Activated T-cell treated with anti-CD3 and anti-CD28 coated beads, Interleukin-2, amount 50 U/mL, for 72 hours (primary cell): ENCODE data around the gene POLR2L. TPM values are rescaled to one million over a fixed set of nuclear protein-coding genes. Genes with fewer than 3 reads are reported as not detected.
A peak's percentile ranks its signal among the peaks of the same experiment; 100 is the strongest.

Experiments used
- ATAC-seq, 2 donors: fragments of 150-1000 bp; cut with Tn5 transposase; replicated peaks in 1 of 2; 2 replicates each; pipeline ENCODE4 v1.10.0; 2021; ENCODE audit warnings: moderate library complexity in 2 of 2, mild to moderate bottlenecking in 1 of 2
- DNase-seq, 2 donors: peaks; one replicate each; pipeline ENCODE4 v3.0.0; 2021 to 2022; ENCODE audit warnings: mixed read lengths in 1 of 2
- H3K27ac Mint-ChIP-seq: one replicate; pipeline ENCODE4 v1.8.0; 2022; ENCODE audit warnings: mild to moderate bottlenecking, moderate library complexity, mixed read lengths
- H3K27me3 Mint-ChIP-seq: one replicate; pipeline ENCODE4 v1.8.0; 2022; ENCODE audit warnings: low read depth, mixed read lengths
- H3K36me3 Mint-ChIP-seq, 2 donors: one replicate each; pipeline ENCODE4 v1.8.0; 2022; ENCODE audit warnings: mixed read lengths in 2 of 2, mild to moderate bottlenecking in 1 of 2; ENCODE audit not compliant: insufficient read depth in 2 of 2
- H3K4me1 Mint-ChIP-seq: one replicate; pipeline ENCODE4 v1.8.0; 2022; ENCODE audit warnings: low read depth, mixed read lengths
- H3K4me3 Mint-ChIP-seq, 2 donors: one replicate each; pipeline ENCODE4 v1.8.0; 2022; ENCODE audit warnings: mild to moderate bottlenecking in 2 of 2, mixed read lengths in 2 of 2, moderate library complexity in 2 of 2
- H3K9me3 Mint-ChIP-seq, 2 donors: one replicate each; pipeline ENCODE4 v1.8.0; 2022; ENCODE audit warnings: mixed read lengths in 2 of 2
- total RNA-seq, 2 donors: library from RNA; stranded (reverse); gene quantifications; one replicate each; pipeline ENCODE4 v1.2.3, GENCODE V29; 2022

Gene POLR2L
- total RNA-seq, 2 donors from 2014 or later: 28.2 to 30.9 TPM

DNA sequence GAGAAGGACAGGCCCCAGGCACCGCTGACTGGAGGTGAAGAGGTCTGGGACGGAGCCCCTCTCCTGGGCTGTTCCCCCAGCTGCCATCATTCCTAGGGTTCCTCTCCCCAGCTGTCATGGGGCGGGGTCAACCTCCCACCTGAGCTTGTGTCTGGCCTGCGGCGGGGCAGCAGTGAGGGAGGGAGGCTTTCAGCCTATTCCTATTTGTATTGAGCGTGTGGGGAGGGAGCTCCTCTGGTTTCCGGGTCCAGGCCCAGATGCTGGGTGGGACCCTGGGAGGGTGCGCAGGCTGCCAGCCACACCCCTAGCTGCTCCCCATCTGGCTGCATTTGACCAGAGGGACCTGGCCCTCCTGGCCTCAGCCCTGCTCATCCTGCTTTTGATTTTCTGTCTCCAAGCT is 14.1 kb upstream of the POLR2L start:
- Mint-ChIP-seq H3K4me1 (no peaks in the 10 kb centered on the region), H3K36me3 (no peaks in the 10 kb centered on the region), H3K9me3 (no peaks in the 10 kb centered on the region), H3K27ac (no peak overlapping the region), H3K27me3 (no peaks in the 10 kb centered on the region), H3K4me3 (no peak overlapping the region)
- no peak for DNase-seq
- no peak for ATAC-seq

- Mint-ChIP-seq H3K36me3 (no peaks in the 10 kb centered on the region), H3K27ac (no peak overlapping the region), H3K4me3 (no peak overlapping the region), H3K9me3 (no peaks in the 10 kb centered on the region), H3K4me1 (no peaks in the 10 kb centered on the region), H3K27me3 (no peaks in the 10 kb centered on the region)
- DNase-seq (no peak), ATAC-seq (no peak)
Measured at GRCh38 chr11:855796-856195, 13.5 kb upstream of the POLR2L start.

DNA sequence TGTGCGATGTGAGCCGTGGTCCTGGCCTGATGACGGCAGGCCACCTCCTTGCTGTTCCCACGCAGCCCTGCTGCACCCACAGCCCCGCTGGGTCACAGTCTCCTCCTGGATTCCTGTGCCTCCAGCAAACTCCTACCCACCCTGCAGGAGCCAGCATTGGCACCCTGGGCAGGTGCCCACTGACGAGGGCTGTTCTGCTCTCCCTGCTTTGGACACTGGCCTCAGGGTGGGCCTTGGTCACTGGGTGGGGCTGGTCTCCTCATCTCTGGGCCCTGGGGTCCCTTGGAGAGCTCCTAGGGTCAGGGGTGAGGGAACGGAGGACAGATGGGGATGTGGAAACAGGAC is 13.0 kb upstream of the POLR2L start:
- no peak for ATAC-seq

GRCh38 chr11:854601-855329 is 12.4 kb upstream of the POLR2L start:
- no peaks in the 10 kb centered on the region for H3K36me3 Mint-ChIP-seq
- H3K9me3 Mint-ChIP-seq: no peaks in the 10 kb centered on the region
- no peaks in the 10 kb centered on the region for H3K27me3 Mint-ChIP-seq
- ATAC-seq (no peak), DNase-seq (no peak)
- no peak overlapping the region for H3K27ac Mint-ChIP-seq
- H3K4me1 Mint-ChIP-seq: no peaks in the 10 kb centered on the region
- H3K4me3 Mint-ChIP-seq: no peak overlapping the region

More for the DNA sequence above, 13.0 kb upstream of the POLR2L start:
- Mint-ChIP-seq H3K4me1 (no peaks in the 10 kb centered on the region), H3K4me3 (no peak overlapping the region), H3K27ac (no peak overlapping the region), H3K9me3 (no peaks in the 10 kb centered on the region), H3K27me3 (no peaks in the 10 kb centered on the region), H3K36me3 (no peaks in the 10 kb centered on the region)
- DNase-seq: no peak

GRCh38 chr11:853682-854448 is 11.5 kb upstream of the POLR2L start:
- H3K4me3 Mint-ChIP-seq: no peak overlapping the region

DNA sequence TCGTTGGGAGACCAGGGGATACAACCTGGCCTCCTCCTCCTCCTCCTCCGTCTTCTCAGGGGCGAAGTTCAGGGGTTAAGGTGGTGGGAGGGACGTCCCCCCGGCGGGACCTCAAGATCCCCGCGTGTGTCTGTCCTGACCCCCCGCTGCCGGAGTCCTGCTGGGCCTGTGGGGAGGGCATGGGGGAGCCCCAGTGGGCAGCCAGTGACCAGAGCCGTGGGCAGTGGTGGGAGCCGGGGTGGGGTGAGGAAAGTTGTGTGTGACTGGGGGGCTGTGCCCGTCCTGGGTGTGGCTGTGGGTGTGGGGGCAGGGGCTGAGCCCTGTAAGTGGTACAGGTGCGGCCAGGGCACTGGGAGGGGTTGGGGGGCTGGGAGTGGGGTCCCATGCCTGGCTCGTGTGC is 10.4 kb upstream of the POLR2L start:
- DNase-seq: no peak
- peaks cover 4% of the 10 kb centered on the region for H3K27me3 Mint-ChIP-seq
- no peaks in the 10 kb centered on the region for H3K36me3 Mint-ChIP-seq
- no peak overlapping the region for H3K27ac Mint-ChIP-seq
- H3K4me1 Mint-ChIP-seq: peaks cover 5% of the 10 kb centered on the region
- H3K9me3 Mint-ChIP-seq: no peaks in the 10 kb centered on the region
- no peak for ATAC-seq
- no peak overlapping the region for H3K4me3 Mint-ChIP-seq

More at GRCh38 chr11:853682-854448, 11.5 kb upstream of the POLR2L start:
- ATAC-seq (no peak), DNase-seq (no peak)
- Mint-ChIP-seq H3K4me1 (peaks cover under 1% of the 10 kb centered on the region), H3K36me3 (no peaks in the 10 kb centered on the region), H3K27ac (no peak overlapping the region), H3K9me3 (no peaks in the 10 kb centered on the region), H3K27me3 (peaks cover under 1% of the 10 kb centered on the region)

DNA sequence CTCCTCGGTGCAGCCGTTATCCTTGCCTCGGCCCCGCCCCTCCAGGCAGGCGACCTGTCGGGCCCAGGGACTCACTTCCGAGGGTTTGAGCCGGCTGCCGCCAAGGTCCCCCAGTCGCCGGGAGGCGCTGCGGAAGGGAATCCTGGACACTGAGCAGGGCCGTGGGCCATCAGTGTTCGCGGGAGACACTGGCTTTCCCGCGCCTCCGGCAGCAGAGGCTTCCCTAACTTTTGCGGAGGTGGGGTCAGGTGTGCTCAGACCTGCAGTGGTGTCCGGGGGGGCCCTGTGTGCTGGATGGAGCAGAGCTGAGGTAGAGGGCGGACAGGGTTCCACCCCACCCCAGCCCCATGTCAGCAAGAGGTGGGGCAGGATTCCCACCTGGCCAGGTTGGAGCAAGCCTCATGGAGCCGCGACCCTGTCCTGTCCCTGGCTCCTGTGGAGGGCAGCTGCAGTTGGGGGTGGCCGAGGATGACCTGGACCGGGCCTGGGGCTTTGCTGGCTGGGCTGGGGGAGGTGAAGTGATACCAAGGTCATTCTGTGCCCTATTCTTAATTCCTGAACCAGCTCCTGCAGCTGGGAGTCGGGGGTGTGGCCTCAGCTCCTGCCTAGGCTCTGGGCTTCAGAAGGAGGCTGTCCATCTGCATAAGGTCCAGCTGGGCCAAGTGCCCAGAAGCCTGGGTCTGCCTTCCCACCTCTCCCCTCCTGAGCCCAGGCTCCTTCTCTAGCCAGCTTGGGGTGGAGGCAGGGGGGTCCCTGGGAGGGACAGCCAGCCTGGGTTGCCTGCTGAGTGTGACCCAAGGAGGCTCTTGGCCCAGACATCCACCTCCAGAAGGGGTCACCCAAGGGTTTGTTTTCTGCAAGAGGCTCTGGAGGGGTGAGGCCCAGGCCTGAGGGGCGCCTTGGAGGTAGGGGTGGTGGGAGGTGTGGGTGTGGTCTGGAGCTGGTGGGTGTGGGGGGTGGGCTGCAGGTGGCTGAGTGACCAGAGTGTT is 8.7 kb upstream of the POLR2L start:
- no peak for DNase-seq
- H3K27ac Mint-ChIP-seq: no peak overlapping the region
- peaks cover 5% of the 10 kb centered on the region for H3K4me1 Mint-ChIP-seq
- no peaks in the 10 kb centered on the region for H3K9me3 Mint-ChIP-seq
- peaks cover 4% of the 10 kb centered on the region for H3K27me3 Mint-ChIP-seq
- no peak for ATAC-seq
- H3K36me3 Mint-ChIP-seq: no peaks in the 10 kb centered on the region
- H3K4me3 Mint-ChIP-seq: peak overlapping the region in 1 of 2 donors; percentile 48

- H3K9me3 Mint-ChIP-seq: no peaks in the 10 kb centered on the region
- ATAC-seq: peak; percentile 1 to 18
- H3K27ac Mint-ChIP-seq: no peak overlapping the region
- peaks cover 5% of the 10 kb centered on the region for H3K4me1 Mint-ChIP-seq
- H3K4me3 Mint-ChIP-seq: peak overlapping the region; percentile 37 to 62
- H3K27me3 Mint-ChIP-seq: peaks cover 4% of the 10 kb centered on the region
- DNase-seq: no peak
- H3K36me3 Mint-ChIP-seq: no peaks in the 10 kb centered on the region
Measured at GRCh38 chr11:849951-850774, 7.8 kb upstream of the POLR2L start.

DNA sequence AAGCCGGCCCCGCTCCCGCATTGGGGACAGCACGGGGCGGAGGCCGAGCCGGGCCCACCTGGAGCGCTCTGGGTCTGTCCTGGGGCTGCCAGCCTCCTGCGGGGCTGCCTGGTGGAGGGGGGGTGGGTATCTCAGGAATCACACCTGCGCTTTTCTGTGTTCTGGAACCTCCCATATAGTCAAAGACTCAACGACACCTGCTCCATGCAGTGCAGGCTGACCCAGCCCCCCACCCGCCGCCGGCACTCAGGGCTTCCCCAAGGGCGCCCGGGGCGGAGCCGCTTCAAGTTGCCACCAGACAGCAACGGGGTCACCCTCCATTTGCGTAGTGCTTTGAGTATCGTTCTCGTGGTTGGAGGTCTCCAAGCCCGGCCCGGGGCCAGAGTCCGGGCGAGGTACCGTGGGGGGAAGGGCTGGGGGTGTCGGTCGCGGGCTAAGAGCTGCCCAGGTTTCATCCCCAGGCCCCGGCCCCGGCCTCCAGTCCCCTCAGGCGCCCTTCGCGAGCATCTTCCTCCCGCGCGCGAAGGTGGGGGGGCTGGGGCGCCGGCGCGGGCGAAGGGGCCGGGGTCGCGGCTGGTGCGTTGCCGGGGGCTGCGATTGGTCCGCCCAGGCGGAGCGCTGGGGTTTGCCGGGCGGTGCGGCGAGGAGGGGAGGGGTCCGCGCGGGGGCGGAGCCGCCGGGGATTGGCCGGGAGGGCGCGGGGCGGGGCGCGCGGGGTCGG is 6.9 kb upstream of the POLR2L start:
- peak in 1 of 2 donors; percentile 72 for DNase-seq
- H3K4me3 Mint-ChIP-seq: peak overlapping the region; percentile 75 to 82
- no peaks in the 10 kb centered on the region for H3K9me3 Mint-ChIP-seq
- no peak overlapping the region for H3K27ac Mint-ChIP-seq
- ATAC-seq: peak; percentile 49 to 62
- H3K27me3 Mint-ChIP-seq: peaks cover 4% of the 10 kb centered on the region
- H3K4me1 Mint-ChIP-seq: peaks cover 10% of the 10 kb centered on the region
- H3K36me3 Mint-ChIP-seq: no peaks in the 10 kb centered on the region

DNA sequence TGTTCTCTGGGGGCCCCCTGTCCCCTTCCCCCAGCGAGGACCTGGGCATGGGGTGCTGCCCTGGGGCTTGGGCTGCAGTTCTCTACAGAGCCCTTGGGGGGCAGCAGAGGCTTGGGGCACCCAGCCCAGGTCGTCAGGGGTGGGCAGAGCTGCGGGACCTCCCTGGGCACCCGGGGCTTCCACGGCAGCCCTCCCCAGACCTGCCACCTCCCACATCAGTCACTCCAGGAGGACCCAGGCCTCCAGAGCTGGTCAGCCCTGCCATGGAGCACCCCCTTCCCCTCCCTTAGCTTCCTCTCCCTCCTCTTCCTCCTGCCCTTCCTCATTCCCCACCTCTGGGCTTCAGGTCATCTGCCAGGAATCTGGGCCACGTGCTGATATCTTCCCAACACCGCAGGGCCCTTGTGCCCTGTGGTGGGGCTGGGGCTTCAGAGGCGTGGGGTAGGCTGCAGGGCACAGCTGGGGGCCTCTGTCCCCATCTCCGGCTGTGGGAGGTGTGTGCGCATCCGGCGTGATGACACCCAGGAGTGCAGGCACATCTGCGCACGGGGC is 6.1 kb upstream of the POLR2L start:
- H3K36me3 Mint-ChIP-seq: no peaks in the 10 kb centered on the region
- H3K9me3 Mint-ChIP-seq: no peaks in the 10 kb centered on the region
- peak; percentile 63 to 64 for ATAC-seq
- H3K27me3 Mint-ChIP-seq: peaks cover 4% of the 10 kb centered on the region
- H3K4me1 Mint-ChIP-seq: peaks cover 16% of the 10 kb centered on the region
- peak overlapping the region; percentile 55 to 82 for H3K4me3 Mint-ChIP-seq
- H3K27ac Mint-ChIP-seq: no peak overlapping the region
- peak; percentile 79 to 81 for DNase-seq

- Mint-ChIP-seq H3K27me3 (peaks cover 4% of the 10 kb centered on the region), H3K36me3 (no peaks in the 10 kb centered on the region), H3K4me1 (peaks cover 18% of the 10 kb centered on the region), H3K4me3 (no peak overlapping the region), H3K9me3 (no peaks in the 10 kb centered on the region), H3K27ac (no peak overlapping the region)
- DNase-seq: no peak
- ATAC-seq: no peak
Measured at GRCh38 chr11:847876-848275, 5.5 kb upstream of the POLR2L start.
